Measurements from ENCODE around the gene RHOU.

Gene RHOU

DNA sequence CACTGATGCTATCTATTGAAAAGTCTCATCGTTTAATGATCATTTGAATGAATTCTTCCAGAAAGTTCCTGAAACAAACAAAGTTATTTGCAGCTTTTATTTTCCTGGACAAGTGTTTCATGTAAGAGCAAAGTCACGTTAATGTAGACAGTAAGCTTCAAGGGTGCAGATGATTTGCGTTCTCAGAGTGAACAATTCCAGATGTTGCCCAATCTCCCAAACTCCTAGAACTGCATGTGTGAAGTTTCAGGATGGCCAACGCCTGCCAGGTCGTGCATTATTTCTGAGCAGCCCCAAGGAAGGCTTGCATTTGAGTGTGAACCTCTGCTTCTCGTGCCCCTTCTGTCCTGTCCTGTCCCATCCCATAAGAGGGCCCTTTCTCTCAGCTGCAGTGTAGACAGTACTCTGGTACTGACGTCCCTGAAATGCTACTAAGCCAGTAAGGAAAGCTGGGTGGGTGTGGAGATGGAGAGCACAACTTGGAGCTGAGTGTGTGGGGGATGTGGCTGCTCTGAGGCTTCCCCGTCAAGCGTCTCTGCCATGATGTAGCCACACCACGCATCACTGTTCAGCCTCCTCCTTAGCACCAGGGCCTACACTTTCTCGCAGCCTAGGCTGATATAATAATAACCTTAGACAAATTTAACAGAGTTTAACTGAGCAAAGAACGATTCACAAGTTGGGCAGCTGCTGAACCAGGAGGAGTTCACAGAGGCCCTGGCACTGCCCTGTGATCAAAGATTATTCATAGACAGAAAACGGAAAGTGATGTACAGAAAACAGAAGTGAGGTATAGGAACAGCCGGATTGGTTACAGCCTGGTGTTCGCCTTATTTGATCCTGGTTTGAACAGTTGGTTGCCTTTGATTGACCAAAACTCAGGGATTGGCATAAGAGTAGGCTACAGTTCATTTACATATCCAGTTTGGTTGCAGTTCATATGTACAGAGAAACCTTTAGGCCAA is 50.4 kb downstream of the RHOU start:
- no peak for DNase-seq

- DNase-seq, result no peak
Measured at GRCh38 chr1:228786361-228787129, 51.3 kb downstream of the RHOU start.

DNA sequence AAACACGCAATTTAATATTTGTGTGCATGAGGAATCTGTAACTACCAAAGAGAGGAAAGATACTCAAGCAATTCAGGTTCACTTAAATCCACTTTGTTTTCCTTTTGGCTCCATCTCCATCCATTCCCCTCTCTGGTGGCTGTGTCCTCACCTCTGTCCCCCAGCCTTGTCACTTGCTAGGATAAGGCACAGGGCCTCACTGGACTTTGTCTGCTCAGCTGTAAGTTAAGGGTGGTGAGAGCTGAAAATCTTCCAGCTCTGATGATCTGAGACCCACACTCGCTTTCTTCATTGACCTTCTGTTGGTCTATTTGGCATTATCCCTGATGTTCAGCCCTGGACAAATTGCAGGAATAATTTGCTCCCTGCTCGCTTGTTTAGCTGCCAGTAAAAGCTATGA is 56.5 kb downstream of the RHOU start:
- no peak for DNase-seq

GRCh38 chr1:228792601-228793000 is 57.3 kb downstream of the RHOU start:
- no peak for DNase-seq

GRCh38 chr1:228793032-228793431 is 57.8 kb downstream of the RHOU start:
- no peak for DNase-seq

GRCh38 chr1:228794173-228794572 is 58.9 kb downstream of the RHOU start:
- no peak for DNase-seq

- no peak for DNase-seq
Measured at GRCh38 chr1:228794810-228795209, 59.5 kb downstream of the RHOU start.

DNA sequence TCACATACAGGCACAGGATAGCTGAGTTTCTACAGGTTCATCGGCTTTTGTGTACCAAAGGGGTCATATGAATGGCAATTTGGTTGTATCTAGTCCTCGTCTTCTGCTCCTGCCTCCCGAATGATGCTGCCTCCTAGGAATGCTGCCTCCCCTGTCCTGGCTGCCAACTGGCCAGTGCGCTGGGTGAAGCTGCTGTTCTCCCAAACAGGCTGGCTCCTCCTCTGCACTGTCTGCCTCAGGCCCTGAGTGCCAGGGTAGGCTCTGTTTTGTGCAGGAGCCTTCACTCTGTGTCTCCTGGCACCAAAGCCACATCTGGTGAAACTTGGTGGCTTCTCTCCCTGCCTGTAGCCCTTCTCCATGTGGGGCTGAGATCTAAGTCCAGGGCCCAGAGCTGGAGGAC is 60.3 kb downstream of the RHOU start:
- DNase-seq, result no peak
